Non-pigmented ciliary epithelial cell (primary cell): Measurements from ENCODE around the gene IFIT5.
"Not testable (repeated sequence)": the region's sequence is repeated elsewhere in the genome, so short reads cannot be mapped to it uniquely, and the experiment has no call there.

Experiments used
- DNase-seq: peaks from one replicate; pipeline ENCODE4 v3.0.0-alpha.2; 2010; ENCODE audit warnings: low read depth

IFIT5 gene

DNA sequence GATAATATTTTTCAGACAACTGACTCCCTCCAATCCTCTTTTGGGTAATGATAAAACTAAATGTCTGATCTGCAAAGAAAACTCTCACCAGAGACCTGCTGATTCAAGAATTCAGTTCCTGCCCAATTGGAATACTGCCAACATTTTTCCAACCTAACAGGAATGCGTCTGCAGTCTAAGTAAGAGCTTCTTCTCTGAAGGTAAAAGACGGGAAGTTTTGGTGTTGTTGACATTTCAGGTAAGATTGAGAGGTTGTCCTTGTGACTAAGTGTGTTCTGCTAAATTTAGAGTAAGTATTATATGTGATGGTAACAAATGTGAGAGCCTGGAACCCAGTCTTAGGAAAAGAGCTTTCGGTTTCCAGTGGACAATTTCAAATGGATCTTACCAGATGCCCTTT lies 17.6 kb downstream of the IFIT5 start:
- DNase-seq, result peak; percentile 67

DNA sequence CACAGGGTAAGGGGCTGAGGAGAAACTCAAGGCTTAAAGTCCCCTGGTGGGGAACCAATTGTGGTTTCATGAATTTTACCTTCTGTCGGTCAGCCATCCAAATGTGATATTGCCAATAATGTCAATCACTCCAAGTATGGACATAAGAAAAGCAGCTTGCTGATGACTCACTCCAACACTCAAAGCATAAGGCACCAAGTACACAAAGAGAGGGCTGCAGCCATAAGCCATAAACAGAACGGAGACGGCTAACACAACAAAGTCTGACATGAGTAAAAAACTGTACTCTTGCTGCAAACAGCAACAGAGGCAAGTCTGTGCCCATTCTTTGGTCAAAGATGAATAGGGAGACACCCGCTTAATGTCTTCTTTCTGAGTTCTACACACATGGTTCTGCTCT lies 24.2 kb downstream of the IFIT5 start:
- no peak for DNase-seq

- no peak for DNase-seq
These were observed 26.1 kb downstream of the IFIT5 start for GRCh38 chr10:89440226-89441009.

DNA sequence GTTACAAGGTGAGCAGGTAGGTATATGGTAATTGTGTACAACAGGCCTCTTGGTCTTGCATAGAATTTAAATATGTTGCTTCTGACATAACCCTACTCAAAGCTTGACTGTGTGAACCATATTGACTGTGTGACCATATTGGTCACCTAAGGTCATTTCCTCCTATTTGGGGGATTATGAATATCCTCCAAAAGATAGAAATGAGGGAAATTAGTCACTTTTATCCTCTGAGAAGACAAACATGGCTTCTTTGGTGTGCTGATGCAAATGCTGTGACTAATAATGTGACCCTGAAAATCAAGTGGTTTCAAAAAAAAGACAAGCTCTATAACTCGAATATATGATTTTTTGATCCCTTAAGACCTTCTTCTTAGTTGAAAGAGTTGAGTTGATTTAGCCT lies 27.9 kb downstream of the IFIT5 start:
- no peak for DNase-seq

GRCh38 chr10:89444819-89445218 lies 30.5 kb downstream of the IFIT5 start:
- not testable (repeated sequence) for DNase-seq

DNA sequence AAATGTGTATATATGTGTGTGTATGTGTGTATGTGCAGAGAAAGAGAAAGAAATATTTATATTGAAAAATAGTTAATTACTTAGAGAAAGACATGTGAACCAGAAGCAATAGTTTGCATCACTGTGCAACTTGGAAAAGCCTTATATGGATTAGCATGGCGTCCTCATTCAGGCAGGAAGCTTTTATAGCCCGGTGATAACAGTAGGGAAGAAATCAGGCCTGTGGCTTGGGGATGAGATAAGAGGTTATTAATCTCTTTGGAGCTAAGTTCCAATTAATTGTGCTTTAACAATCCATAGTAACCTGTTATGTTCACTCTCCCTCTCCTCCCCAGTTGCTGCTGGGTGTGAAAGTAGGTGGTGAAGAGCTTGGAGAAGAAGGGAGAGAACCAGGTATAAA lies 36.5 kb downstream of the IFIT5 start:
- DNase-seq, result no peak

DNA sequence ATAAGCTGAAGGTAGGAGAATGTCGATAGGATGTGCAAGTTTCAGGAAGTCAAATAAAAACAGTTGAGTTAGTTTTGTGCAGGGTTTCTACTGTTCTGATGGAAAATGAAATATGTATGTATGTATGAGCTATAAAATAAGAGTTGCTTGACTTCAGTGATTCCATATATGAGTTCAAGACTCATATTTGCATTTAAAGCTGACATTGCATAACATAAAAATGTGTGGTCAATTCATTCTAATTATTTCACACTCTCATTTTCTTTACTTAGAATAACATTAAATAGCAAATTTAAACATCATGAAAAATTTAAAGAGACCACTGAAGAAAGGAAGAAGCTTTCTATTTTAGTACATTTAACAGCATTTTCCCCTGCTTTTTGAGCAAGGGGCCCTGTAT lies 37.8 kb downstream of the IFIT5 start:
- no peak for DNase-seq

DNA sequence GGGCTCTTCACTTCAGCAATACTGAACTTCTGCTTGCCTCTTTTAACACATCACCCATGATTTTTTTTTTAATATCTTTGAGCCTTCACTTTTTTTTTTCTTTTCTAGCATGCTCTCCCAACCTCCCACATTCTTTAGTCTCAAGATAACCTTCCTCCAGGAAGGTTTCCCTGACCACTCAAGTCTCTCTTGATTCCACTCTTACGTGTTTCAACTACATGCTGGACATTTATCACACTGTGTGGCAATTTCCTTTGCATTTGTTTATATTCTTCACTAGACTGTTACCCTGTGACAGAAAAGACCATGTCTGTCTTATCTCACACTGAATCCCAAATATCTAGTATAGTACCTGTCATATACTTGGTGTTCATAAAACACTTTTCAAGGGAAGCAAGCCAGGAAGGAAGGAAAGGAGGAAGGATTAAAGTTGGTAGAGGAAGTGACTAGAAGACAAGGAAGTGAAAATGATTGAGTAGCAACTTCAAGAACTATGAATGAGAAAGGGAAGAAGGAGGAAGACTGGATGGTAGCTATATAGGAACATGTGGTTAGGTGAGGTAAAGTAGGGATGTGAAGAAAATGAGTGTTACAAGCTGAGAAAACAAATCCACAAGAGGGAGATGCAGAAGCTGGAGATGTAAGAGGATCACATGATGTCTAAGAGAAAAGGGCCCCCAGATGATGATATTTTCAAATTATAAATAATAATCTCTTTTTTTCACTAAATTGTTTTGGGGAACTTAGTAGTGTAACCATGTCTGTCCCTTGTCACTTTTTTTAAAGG lies 40.4 kb downstream of the IFIT5 start:
- no peak for DNase-seq

- peak; percentile 60 for DNase-seq
These were observed 43.9 kb downstream of the IFIT5 start for GRCh38 chr10:89458291-89458690.

DNA sequence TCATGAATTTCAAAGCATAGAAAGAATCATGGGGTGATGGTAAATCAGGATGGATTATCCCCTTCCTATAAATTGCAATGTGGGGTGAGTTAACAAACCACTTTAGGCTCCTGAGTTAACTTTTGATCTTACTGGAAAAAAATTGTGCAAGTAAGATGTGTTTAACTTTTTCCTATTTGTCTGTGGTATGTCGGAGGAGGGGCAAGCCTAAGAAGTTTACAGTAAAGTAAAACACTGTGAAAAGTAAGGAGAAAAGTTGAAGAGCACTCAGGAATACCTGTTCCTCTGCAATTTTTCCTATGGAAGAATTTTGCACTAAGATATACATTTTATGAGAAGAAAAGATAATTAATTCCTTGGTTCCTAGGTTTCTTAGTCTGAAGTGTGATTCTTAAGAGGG lies 44.4 kb downstream of the IFIT5 start:
- no peak for DNase-seq

DNA sequence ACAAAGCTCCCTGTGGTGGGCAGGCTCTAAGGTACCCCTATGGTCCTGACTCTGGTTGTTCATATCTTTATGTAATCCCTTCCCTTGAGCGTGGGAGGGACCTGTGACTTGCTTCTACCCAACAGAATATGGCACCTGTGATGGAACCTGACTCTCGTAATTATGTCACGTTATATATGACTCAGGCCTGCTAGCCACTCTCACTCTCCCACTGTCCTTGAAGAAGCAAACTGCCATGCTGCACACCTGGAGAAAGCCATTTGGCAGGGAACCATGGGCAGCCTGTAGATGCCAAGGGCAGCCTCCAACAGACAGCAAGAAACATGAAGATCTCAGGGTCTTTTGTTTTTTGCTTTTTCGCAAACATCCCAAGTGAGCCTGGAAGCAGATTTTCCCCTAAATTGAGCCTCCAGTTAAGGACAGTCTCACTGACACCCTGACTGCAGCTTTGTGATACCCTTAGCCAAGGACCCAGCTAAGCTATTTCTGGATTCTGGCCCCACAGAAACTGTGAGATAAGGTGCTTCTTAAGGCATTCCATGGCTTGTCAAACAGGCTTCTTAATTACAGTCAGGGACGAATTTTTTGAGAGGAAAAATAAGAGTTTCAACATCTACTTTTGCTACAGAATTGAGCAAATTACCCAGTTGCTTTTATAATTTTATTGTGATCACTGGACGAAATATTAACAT lies 49.6 kb downstream of the IFIT5 start:
- no peak for DNase-seq

GRCh38 chr10:89465196-89465595 lies 50.8 kb downstream of the IFIT5 start:
- no peak for DNase-seq

DNA sequence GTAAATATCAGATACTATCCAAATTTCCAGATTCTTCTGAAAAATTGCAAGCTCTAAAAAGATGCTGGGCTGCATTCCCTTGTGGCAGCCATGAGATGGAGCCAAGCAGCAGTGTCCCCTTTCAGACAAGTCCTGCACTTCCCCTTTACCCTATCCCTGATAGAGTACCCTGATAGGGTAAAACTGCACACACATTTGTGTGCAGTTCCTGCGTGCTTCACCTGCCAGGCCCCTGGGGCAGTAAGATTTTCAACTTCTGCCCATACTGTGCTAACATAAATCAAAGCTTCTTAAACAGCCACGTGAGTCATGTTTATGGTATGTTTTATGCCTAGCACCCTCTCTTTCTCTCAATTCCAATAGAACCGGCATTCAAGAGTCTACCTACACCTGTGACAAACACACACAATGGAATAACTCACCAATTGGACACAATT lies 52.2 kb downstream of the IFIT5 start:
- DNase-seq, result peak; percentile 38

- DNase-seq, result no peak
These were observed 54.0 kb downstream of the IFIT5 start for GRCh38 chr10:89468191-89468965.

GRCh38 chr10:89469517-89469916 lies 55.1 kb downstream of the IFIT5 start:
- no peak for DNase-seq
